HUES48 (cell line): ENCODE results near the gene EVA1A.

Experiments
- H3K27ac ChIP-seq: one replicate; pipeline ENCODE4 v1.7.0; 2013; ENCODE audit warnings: low read depth, low read length, inconsistent platforms
- H3K27me3 ChIP-seq: 2 replicates; pipeline ENCODE4 v1.6.1; 2013; ENCODE audit warnings: mild to moderate bottlenecking, low read length; ENCODE audit not compliant: control insufficient read depth, insufficient read depth
- H3K36me3 ChIP-seq: 2 replicates; pipeline ENCODE4 v1.6.1; 2013; ENCODE audit warnings: low read length; ENCODE audit not compliant: control insufficient read depth, insufficient read depth
- H3K4me1 ChIP-seq: 2 replicates; pipeline ENCODE4 v1.6.1; 2013; ENCODE audit warnings: mild to moderate bottlenecking, low read length; ENCODE audit not compliant: control insufficient read depth, insufficient read depth
- H3K4me3 ChIP-seq: 2 replicates; pipeline ENCODE4 v1.5.1; 2013; ENCODE audit warnings: mild to moderate bottlenecking, low read depth, low read length
- H3K9ac ChIP-seq: 2 replicates; pipeline ENCODE4 v1.6.1; 2013; ENCODE audit warnings: mild to moderate bottlenecking, low read depth, low read length, moderate library complexity
- H3K9me3 ChIP-seq: 2 replicates; pipeline ENCODE4 v1.6.1; 2013; ENCODE audit warnings: low read length; ENCODE audit not compliant: control insufficient read depth, insufficient read depth

EVA1A gene

DNA sequence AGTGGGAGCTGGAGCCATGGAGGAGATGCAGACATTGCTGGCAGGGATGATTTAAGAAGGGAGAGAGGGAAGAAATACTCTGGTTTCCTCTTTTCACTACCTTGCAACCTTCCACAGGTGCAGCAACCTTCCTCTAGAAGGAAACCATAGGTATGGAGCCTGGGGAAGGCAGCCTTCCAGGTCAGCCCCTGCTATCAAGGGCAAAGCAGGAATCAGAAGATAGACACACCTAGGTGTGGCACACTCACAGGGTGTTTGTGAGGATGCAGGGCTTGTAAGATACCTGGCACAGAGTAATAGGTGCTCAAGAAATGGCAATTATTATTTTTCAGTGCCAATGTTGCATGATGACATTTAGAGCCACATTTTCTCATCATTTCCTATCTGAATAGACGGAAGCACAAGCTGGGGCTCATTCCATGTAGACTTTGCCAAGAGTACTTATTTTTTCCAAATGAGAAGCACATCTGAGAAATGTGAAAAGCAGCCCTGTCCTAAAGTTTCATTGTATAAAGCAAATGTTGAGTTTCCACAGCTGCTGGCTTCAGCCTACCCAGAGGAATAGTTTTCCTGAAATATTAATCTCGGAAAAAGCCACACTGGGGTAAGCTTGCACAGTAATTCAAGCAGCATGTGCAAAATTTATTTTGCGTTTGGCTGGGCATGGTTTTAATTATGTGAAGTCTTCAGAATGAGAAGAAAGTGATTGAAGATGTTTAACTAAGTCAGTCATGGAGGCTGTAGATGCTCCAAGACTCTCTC is 20.6 kb downstream of the EVA1A start:
- H3K27me3 ChIP-seq: no peaks in the 10 kb centered on the region
- no peaks in the 10 kb centered on the region for H3K9me3 ChIP-seq
- no peak overlapping the region for H3K9ac ChIP-seq
- H3K27ac ChIP-seq: no peak overlapping the region
- no peaks in the 10 kb centered on the region for H3K36me3 ChIP-seq
- H3K4me1 ChIP-seq: no peaks in the 10 kb centered on the region
- H3K4me3 ChIP-seq: no peak overlapping the region

DNA sequence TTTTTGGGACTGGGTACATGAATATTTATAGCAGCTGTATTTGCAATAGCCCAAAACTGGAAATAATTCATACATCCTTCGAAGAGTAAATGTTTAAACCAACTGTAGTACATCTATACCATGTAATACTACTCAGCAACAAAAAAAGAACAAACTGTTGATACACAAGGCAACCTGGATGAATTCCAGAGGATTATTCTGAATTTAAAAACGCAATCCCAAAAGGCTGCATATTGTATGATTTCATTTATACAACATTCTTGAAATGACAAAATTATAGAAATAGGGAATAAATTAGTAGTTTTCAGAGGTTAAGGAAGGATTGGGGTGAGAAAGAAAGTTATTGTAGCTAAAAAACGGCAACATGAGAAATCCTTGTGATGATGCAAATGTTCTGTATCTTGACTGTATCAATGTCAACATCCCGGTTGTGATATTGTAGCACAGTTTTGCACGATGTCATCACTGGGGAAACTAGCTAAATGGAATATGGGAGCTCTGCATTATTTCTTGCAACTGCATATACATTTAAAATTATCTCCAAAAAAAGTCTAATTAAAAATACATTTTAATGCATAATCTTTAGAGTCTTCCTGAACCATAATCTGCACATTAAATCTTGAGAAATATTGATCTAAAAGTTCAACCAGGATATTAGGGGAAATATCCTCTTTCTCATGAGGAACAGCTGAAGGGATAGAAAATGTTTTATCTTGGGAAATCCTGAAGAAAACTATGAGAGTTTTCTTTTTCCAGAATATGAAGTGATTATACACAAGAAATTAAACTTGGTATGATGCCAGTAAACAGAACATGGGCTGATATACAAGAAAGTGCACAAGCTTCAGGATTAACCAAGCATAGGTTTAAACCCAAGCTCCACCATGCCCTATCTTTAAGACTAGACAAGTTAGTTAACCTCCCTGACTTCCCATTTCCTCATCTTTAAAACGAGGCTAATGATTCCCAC is 21.9 kb downstream of the EVA1A start:
- H3K9ac ChIP-seq: no peak overlapping the region
- no peaks in the 10 kb centered on the region for H3K36me3 ChIP-seq
- H3K27ac ChIP-seq: no peak overlapping the region
- no peaks in the 10 kb centered on the region for H3K4me1 ChIP-seq
- H3K9me3 ChIP-seq: no peaks in the 10 kb centered on the region
- H3K4me3 ChIP-seq: no peak overlapping the region
- no peaks in the 10 kb centered on the region for H3K27me3 ChIP-seq

DNA sequence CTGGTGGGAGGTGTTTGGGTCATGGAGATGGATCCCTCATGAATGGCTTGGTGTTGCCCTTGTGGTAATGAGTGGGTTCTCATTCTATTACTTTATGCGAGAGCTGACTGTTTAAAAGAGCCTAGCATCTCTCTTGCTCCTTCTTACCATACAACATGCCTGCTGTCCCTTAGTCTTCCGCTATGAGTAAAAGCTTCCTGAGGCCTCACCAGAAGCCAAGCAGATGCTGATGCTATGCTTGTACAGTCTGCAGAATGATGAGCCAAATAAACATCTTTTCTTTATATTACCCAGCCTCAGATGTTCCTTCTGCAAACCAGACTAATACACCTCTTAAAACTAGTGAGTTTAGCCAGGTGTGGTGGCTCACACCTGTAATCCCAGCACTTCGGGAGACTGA is 23.1 kb downstream of the EVA1A start:
- H3K9ac ChIP-seq: no peak overlapping the region
- no peaks in the 10 kb centered on the region for H3K4me1 ChIP-seq
- H3K27ac ChIP-seq: no peak overlapping the region
- H3K36me3 ChIP-seq: no peaks in the 10 kb centered on the region
- H3K27me3 ChIP-seq: no peaks in the 10 kb centered on the region
- H3K4me3 ChIP-seq: no peak overlapping the region
- no peaks in the 10 kb centered on the region for H3K9me3 ChIP-seq

DNA sequence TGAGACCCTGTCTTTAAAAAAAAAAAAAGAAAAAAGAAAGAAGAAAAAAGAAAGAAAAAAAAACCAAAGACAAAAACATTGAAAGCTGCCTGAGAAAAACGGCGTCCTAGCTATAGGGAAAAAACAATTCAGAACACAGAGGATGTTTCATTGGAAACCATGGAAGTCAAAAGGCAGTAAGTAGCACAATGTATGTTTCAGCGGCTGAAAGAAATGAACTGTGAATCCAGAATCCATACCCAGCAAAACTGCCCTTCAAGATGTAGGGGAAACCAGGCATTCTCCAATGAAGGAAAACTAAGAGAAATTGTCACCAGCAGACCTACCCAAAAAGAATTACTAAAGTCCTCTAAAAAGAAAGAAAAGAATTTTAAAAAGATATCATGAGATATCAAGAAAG is 27.6 kb downstream of the EVA1A start:
- no peaks in the 10 kb centered on the region for H3K27me3 ChIP-seq
- no peaks in the 10 kb centered on the region for H3K36me3 ChIP-seq
- H3K4me1 ChIP-seq: peaks cover 6% of the 10 kb centered on the region
- H3K9ac ChIP-seq: no peak overlapping the region
- H3K4me3 ChIP-seq: no peak overlapping the region
- no peaks in the 10 kb centered on the region for H3K9me3 ChIP-seq
- H3K27ac ChIP-seq: no peak overlapping the region

DNA sequence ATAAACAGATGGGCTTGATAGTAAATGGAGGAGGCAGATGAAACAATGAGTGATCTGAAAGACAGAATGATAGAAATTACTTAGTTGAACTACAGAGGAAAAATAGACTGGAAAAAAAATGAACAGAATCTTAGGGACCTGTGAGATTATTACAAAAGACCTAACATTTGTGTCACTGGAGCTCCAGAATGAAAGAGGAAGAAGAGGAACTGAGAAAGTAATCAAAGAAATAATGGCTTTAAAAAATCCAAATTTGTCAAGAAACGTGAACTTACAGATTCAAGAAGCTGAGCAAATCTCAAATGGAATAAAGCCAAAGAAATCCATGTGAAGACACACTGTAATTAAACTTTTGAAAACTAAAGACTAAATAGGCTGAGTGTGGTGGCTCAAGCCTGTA is 28.3 kb downstream of the EVA1A start:
- peaks cover 13% of the 10 kb centered on the region for H3K4me1 ChIP-seq
- H3K27ac ChIP-seq: no peak overlapping the region
- no peak overlapping the region for H3K4me3 ChIP-seq
- no peaks in the 10 kb centered on the region for H3K27me3 ChIP-seq
- H3K36me3 ChIP-seq: no peaks in the 10 kb centered on the region
- H3K9me3 ChIP-seq: no peaks in the 10 kb centered on the region
- H3K9ac ChIP-seq: no peak overlapping the region

DNA sequence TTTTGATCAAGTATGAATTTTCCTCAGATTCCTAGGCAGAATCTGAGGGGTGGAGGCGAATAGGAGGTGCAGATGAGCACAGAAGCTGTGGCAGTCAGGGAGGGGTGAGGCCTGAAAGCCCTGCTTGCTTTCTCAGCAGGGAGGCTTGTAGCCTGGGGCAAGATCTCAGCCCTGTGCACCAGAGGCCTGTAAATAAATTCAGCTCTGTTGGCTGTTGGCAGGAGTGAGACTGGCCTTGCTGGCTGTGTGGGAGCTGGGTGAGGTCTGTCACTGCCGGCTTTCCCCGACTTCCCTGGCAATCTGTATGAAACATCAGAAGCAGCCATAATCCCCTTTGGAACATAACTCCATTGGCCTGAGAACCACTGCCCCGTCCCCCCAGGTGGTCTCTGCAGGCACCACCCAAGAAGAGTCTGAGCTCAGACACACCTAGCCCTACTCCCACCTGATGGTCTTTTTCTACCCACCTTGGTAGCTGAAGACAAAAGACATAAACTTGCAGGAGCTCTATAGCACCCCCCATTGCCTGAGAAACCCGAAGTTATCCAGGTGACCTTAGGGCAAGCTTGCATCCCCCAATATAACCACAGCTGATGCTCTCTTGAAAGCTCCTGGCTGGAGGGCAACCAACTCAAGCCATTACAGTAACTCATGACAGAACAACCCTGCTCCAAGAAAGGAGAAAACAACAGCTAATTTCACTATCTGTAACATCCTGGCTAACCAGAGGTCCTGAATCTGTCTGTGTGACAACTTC is 32.3 kb downstream of the EVA1A start:
- Histone ChIP-seq H3K4me1 (peaks cover 13% of the 10 kb centered on the region), H3K9ac (no peak overlapping the region), H3K27ac (no peak overlapping the region), H3K36me3 (no peaks in the 10 kb centered on the region), H3K4me3 (no peak overlapping the region), H3K9me3 (no peaks in the 10 kb centered on the region), H3K27me3 (no peaks in the 10 kb centered on the region)

DNA sequence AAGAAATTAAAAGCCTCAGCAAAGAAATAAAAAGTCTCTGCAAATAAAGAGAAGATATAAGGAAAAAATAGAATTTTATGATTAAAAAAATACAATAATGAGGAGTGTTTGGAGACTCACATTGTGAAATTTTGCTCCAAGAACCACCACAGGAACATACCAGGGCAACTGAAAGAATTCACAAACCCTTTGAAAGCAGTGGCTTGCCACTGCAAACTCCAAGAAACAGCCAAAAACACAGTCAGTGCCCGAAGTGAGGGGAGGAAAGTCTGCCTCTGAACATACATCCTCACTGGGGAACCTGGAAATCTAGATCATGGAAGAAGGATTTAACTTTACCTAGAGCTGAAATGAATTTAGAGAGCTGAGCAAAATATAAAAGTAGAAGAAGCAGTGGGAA is 33.1 kb downstream of the EVA1A start:
- no peaks in the 10 kb centered on the region for H3K9me3 ChIP-seq
- no peak overlapping the region for H3K9ac ChIP-seq
- no peaks in the 10 kb centered on the region for H3K27me3 ChIP-seq
- no peak overlapping the region for H3K27ac ChIP-seq
- H3K36me3 ChIP-seq: no peaks in the 10 kb centered on the region
- H3K4me1 ChIP-seq: peaks cover 13% of the 10 kb centered on the region
- no peak overlapping the region for H3K4me3 ChIP-seq

DNA sequence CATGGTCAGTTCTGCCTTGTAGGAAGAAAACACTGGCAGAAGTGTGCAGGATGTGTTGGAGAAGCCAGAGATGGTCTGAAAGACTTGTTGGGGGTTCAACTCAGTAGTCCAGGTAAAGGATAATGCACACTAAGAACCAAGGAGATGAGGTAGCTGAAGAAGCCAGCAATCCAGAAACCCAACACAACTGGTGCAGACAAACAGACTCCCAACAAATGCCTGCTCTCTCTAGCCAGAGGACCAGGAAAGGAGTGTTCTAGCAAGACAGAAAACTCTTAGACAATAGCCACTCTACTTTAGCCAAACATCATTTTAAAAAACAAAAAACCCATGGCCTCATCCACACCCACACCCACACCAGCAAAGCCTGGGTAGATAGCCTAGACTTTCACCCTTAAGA is 33.9 kb downstream of the EVA1A start:
- no peaks in the 10 kb centered on the region for H3K36me3 ChIP-seq
- H3K4me3 ChIP-seq: no peak overlapping the region
- no peaks in the 10 kb centered on the region for H3K9me3 ChIP-seq
- H3K9ac ChIP-seq: no peak overlapping the region
- H3K27ac ChIP-seq: no peak overlapping the region
- H3K27me3 ChIP-seq: no peaks in the 10 kb centered on the region
- H3K4me1 ChIP-seq: peaks cover 13% of the 10 kb centered on the region

DNA sequence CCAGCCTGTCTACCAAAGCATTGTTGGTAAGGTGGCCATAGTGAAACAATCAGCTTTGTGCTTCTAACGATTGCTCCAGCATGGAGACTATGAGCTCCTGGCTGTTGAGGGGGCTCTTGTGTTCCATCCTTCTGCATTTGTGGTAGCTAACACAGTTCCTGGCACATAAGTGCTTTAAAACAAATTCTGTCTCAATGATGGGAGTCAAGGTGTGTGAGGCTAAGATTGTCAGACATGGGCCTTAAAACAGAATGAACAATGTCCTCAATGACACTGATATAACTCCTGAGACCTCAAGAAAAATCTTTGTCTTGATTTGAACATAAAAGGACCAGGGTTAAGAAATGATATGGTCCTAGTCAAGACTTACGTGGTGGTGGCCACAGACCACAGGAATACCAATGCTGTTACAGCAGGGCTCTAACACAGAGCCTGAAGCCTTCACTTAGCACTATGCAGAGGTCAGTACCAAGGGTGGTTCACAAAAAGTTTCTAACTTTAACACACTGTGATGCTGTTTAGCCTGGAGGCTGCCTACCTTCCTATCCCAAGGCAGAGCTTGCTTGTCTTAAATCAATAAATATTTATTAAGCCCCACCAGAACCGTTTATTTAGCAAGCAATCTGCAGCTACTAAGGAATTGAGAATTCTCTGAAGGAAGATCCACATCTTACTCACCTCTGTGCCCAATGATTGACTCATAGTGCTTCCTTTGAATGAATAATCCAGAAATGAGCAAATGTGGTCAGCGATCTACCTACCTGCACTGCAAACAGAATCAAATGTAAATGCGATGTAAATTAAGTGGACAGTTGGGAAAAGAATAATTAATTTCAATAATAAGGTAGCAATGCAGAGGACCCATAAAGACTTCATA is 35.1 kb downstream of the EVA1A start:
- H3K27ac ChIP-seq: no peak overlapping the region
- H3K4me1 ChIP-seq: peaks cover 13% of the 10 kb centered on the region
- H3K9ac ChIP-seq: no peak overlapping the region
- H3K27me3 ChIP-seq: no peaks in the 10 kb centered on the region
- no peaks in the 10 kb centered on the region for H3K9me3 ChIP-seq
- no peaks in the 10 kb centered on the region for H3K36me3 ChIP-seq
- H3K4me3 ChIP-seq: no peak overlapping the region

DNA sequence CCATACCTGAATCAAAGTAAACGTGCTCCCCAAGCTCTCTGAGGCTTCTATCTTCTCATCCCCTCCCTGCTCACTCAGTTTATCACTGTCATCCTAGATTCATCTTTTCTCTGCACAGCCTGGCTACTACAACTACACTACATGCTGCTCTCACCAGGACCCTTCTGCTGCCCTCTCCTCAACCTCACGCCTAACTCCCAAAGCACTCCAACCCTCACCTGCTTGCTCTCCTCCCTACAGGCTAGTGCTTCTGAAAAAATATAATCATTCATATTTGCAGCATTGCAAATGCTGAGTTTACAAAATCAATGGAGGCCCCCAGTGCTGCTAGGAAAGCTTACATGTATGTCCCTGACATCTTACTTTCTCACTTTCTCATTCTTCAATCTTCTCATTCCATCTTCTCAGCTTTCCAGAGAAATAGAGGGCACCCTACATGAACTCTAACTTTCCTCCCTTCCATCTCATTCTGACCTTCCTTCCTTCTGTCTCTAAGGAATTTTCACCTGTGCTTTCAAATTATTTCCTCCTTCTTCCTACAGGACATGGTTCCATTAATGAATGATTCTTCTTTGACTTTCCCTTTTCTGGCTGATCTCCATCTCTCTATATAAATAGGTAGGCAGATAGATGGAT is 36.3 kb downstream of the EVA1A start:
- Histone ChIP-seq H3K27ac (no peak overlapping the region), H3K36me3 (no peaks in the 10 kb centered on the region), H3K4me1 (peaks cover 13% of the 10 kb centered on the region), H3K27me3 (no peaks in the 10 kb centered on the region), H3K9me3 (no peaks in the 10 kb centered on the region), H3K9ac (no peak overlapping the region), H3K4me3 (no peak overlapping the region)
